Right renal pelvis (tissue), 4 donors: ENCODE results near the gene DPEP1. TPM values are rescaled to one million over a fixed set of nuclear protein-coding genes. Genes with fewer than 3 reads are reported as not detected.
"Not testable (repeated sequence)": the region's sequence is repeated elsewhere in the genome, so short reads cannot be mapped to it uniquely, and the experiment has no call there.

ENCODE experiments used
- DNase-seq, 4 donors: peaks; one replicate each; pipeline ENCODE4 v3.0.0-alpha.2; 2013; ENCODE audit warnings: low read depth in 4 of 4, low spot score in 3 of 4, missing footprints in 1 of 4
- polyA plus RNA-seq, 4 donors: library from polyadenylated mRNA; unstranded; fragments of 120-200 nt; gene quantifications; one replicate each; pipeline ENCODE4 v1.2.1, GENCODE V29; 2013; ENCODE audit not compliant: insufficient read length in 4 of 4

DPEP1 gene
- polyA plus RNA-seq, 4 donors: 22.5 to 50.6 (median 40.7) TPM

- no peak for DNase-seq
Observed at GRCh38 chr16:89670496-89671431, 57.3 kb downstream of the DPEP1 start.

- DNase-seq: not testable (repeated sequence)
Observed at GRCh38 chr16:89671565-89671964, 58.1 kb downstream of the DPEP1 start.

- no peak for DNase-seq
Observed at GRCh38 chr16:89672177-89672941, 58.9 kb downstream of the DPEP1 start.

- DNase-seq: no peak
Observed at GRCh38 chr16:89678258-89678657, 64.8 kb downstream of the DPEP1 start.

- no peak for DNase-seq
Observed at GRCh38 chr16:89685916-89686315, 72.5 kb downstream of the DPEP1 start.

- DNase-seq: peak; percentile 79 to 96 (median 86)
Observed at GRCh38 chr16:89686520-89687091, 73.2 kb downstream of the DPEP1 start, which contains the start of gene CDK10. CDK10 (plus strand) TSS chr16:89686689; CDS start chr16:89686711, 22 bp downstream.

- DNase-seq: peak in 1 of 4 donors; percentile 49
Observed at GRCh38 chr16:89687092-89687940, 73.9 kb downstream of the DPEP1 start.

Other genes starting within 250 kb of the DPEP1 start
- gene ANKRD11, start 123.1 kb upstream of the DPEP1 start, polyA plus RNA-seq: 100 to 1,000 TPM in 1 of 4 donors, 10 to 100 TPM in 3; 90.2 to 101 (median 96.6) TPM
- gene SPG7, start 105.2 kb upstream of the DPEP1 start, polyA plus RNA-seq: 100 to 1,000 TPM in 1 of 4 donors, 10 to 100 TPM in 3; 84.2 to 106 (median 90.3) TPM
- gene RPL13, start 53.0 kb upstream of the DPEP1 start, polyA plus RNA-seq: 1,000 to 10,000 TPM; 1,657 to 3,073 (median 1,817) TPM
- 1 to 10 TPM; 2.8 to 4.1 (median 2.9) TPM for gene CPNE7, start 37.9 kb upstream of the DPEP1 start, polyA plus RNA-seq
- 10 to 100 TPM; 57.9 to 82.4 (median 71.9) TPM for gene CHMP1A, start 44.1 kb downstream of the DPEP1 start, polyA plus RNA-seq
- 10 to 100 TPM; 11.7 to 15.5 (median 13.1) TPM for gene SPATA33, start 44.2 kb downstream of the DPEP1 start, polyA plus RNA-seq
- 100 to 1,000 TPM in 2 of 4 donors, 10 to 100 TPM in 2; 91.2 to 110 (median 99.6) TPM for gene CDK10, start 73.0 kb downstream of the DPEP1 start, polyA plus RNA-seq
- 10 to 100 TPM in 1 of 4 donors, 1 to 10 TPM in 3; 5.4 to 11.0 (median 6.0) TPM for gene SPATA2L, start 88.1 kb downstream of the DPEP1 start, polyA plus RNA-seq
- gene VPS9D1, start 107.3 kb downstream of the DPEP1 start, polyA plus RNA-seq: 10 to 100 TPM; 10.3 to 15.0 (median 11.9) TPM
- gene ZNF276, start 107.9 kb downstream of the DPEP1 start, polyA plus RNA-seq: 10 to 100 TPM; 26.6 to 31.6 (median 28.4) TPM
- 10 to 100 TPM; 21.2 to 26.5 (median 24.0) TPM for gene FANCA, start 203.0 kb downstream of the DPEP1 start, polyA plus RNA-seq
- 10 to 100 TPM; 10.9 to 14.9 (median 11.0) TPM for gene SPIRE2, start 214.8 kb downstream of the DPEP1 start, polyA plus RNA-seq